Sigmoid colon (tissue), 4 donors: ENCODE measurements around the gene MEOX2.

Source experiments
- POLR2A ChIP-seq, 2 donors: fragments of 450-650 bp; IDR thresholded peaks; one replicate each; pipeline ENCODE4 v1.6.1; 2016; ENCODE audit warnings: antibody characterized with exemption in 2 of 2, mild to moderate bottlenecking in 2 of 2, moderate library complexity in 2 of 2
- POLR2AphosphoS5 ChIP-seq, 4 donors: sonication (generic); formaldehyde crosslinking; IDR thresholded peaks; one replicate each; pipeline ENCODE4 v1.6.1; 2017; ENCODE audit warnings: antibody characterized with exemption in 4 of 4
- TF ChIP-seq, protein P1 (sequence below), 4 experiments: fragments of 450-650 bp in 3 of 4; fragments of 200-600 bp in 1 of 4; IDR thresholded peaks; one replicate each; pipeline ENCODE4 v1.5.1; 2016 to 2019; ENCODE audit warnings: antibody characterized with exemption in 4 of 4, mild to moderate bottlenecking in 3 of 4, moderate library complexity in 2 of 4

DNA sequence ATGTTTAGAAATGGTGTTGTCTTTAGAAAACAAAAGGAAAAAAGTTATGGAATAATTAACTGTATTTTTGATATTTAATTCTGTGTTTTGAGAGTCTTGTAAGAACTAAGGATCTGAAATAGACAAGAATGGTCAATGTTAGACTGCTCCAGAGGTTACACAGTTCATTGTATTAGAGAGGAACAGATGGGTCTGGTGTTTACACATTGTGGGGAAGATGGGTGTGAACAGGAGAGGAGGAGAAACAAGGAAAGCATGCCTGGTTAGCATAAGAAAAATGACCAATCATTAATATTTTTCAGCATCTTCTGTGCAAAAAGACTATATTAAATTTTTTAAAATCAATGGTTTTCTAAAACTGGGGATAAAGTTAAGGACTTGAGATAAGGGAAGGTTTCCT lies 11.9 kb downstream of the MEOX2 start:
- TF ChIP-seq, protein P1, sequence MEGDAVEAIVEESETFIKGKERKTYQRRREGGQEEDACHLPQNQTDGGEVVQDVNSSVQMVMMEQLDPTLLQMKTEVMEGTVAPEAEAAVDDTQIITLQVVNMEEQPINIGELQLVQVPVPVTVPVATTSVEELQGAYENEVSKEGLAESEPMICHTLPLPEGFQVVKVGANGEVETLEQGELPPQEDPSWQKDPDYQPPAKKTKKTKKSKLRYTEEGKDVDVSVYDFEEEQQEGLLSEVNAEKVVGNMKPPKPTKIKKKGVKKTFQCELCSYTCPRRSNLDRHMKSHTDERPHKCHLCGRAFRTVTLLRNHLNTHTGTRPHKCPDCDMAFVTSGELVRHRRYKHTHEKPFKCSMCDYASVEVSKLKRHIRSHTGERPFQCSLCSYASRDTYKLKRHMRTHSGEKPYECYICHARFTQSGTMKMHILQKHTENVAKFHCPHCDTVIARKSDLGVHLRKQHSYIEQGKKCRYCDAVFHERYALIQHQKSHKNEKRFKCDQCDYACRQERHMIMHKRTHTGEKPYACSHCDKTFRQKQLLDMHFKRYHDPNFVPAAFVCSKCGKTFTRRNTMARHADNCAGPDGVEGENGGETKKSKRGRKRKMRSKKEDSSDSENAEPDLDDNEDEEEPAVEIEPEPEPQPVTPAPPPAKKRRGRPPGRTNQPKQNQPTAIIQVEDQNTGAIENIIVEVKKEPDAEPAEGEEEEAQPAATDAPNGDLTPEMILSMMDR (IDR thresholded peaks at IDR 0.05): no peak
- TF ChIP-seq POLR2A (IDR thresholded peaks at IDR 0.05): no peak
- no peak for TF ChIP-seq POLR2AphosphoS5 (IDR thresholded peaks at IDR 0.05)
